CMK (cell line): ENCODE results near the gene HECTD1.
"Not testable (repeated sequence)": the region's sequence is repeated elsewhere in the genome, so short reads cannot be mapped to it uniquely, and the experiment has no call there.

ENCODE experiments used
- DNase-seq: peaks from one replicate; pipeline ENCODE4 v3.0.0-alpha.2; 2010; ENCODE audit warnings: low read depth

The HECTD1 gene

DNA sequence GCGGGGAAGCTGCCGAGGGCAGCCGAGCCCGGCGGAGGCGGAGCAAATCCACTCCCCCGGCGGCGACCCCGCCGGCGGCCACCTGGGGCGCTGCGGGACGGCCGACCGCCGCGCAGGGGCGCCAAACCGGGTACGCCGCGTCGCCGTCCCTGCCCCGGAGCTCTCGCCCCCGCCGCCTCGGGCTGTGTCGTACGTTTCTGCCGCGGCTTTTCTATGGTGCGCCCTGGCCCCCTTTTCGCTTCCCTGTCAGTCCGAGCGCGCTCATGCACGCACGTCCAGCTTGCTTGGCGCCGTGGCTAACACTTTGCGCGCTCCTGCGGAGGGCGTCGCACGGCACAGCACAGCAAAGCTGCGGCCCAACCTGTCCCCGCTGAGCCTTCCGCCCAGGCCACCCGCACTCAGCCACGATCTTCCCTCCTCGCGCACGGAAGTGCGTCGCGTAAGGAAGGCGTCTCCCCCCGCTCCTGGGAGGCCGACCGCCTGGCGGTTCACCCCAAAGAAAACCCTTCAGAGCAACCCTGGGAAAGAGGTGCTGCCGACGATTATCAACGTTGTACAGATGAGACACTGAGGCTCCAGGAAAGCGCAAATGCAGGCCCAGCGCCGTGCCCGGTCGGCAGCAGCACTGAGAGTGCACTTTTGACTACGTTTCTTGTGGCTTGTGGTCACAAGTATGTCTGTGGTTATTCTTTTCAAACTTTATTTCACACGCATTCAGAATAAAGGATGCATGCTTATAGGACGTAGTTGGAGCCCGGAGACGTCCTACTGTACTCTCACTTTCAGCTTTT is at the start of gene HECTD1:
Gene HECTD1 (minus strand): TSS at position 39 of the 791 bp plus-strand sequence. CDS start 1,857 bp downstream, outside the sequence.
- DNase-seq = peak; percentile 73

DNA sequence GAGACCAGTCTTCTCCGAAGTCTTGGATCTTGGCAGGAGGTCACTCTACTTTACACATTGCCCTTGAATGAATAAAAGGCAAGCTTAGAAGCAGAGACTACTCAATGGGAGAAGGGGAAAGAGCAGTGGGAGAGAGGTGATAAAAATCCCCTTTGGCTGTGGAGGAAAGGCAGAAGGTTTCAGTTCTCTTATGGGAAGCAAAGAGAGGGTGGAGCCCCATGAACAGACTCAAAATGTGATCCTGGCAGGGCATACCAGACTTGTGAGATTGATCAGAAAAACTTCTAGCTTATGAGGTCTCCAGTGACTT is 49.6 kb upstream of the HECTD1 start:
- DNase-seq = no peak

DNA sequence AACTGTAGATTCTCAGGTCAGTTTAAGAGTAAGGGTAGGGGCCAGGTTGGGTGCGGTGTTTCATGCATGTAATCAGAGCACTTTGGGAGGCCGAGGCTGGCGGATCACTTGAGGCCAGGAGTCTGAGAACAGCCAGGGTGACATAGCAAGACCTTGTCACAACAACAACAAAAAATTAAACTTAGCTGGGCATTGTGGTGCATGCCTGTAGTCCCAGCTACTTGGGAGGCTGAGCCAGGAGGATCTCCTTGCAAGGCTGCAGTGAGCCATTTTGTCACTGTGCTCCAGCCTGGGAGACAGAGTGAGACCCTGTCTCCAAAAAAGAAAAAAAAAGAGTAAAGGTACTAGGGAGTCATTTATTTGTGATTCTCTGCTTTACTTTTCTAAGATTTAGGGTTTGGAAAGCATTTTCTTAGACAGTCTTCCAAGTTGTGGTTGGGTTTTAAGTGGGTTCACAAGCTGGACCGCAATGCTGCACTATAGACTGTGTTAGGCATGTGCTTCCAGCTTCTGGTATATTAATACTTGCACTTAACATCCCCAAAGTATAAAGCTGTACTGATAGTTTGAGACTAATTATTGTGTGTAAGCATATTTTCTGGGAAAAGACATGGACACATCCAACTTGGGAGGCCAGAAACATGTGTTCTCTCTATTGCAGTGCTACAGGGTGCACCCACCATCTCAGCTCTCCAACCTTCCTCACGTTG is 49.1 kb upstream of the HECTD1 start:
- no peak for DNase-seq

DNA sequence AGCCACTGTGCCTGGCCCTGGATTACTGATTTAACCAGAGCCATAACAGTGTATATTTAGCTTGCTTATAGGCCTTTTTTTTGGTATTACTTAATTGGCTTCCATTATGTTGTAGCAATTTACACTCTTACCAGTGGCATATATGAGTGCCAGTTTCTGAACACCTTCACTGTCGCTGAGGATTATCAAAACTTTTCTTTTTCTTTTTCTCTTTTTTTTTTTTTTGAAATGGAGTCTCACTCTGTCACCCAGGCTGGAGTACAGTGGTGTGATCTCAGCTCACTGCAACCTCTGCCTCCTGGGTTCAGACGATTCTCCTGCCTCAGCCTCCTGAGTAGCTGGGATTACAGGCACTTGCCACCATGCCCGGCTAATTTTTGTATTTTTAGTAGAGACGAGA is 48.3 kb upstream of the HECTD1 start:
- DNase-seq = not testable (repeated sequence)

DNA sequence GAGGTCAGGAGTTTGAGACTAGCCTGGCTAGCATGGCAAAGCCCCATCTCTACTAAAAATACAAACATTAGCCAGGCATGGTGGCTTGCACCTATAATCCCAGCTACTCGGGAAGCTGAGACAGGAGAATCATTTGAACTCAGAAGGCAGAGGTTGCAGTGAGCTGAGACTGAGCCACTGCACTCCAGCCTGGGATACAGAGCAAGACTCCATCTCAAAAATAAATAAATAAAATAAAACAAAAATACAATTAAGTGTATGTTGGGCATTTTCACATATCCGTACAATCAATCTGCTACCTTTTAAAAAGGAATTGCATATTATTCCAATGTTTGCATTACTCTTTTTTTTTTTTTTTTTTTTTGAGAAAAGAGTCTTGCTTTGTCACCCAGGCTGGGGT is 47.7 kb upstream of the HECTD1 start:
- no peak for DNase-seq

DNA sequence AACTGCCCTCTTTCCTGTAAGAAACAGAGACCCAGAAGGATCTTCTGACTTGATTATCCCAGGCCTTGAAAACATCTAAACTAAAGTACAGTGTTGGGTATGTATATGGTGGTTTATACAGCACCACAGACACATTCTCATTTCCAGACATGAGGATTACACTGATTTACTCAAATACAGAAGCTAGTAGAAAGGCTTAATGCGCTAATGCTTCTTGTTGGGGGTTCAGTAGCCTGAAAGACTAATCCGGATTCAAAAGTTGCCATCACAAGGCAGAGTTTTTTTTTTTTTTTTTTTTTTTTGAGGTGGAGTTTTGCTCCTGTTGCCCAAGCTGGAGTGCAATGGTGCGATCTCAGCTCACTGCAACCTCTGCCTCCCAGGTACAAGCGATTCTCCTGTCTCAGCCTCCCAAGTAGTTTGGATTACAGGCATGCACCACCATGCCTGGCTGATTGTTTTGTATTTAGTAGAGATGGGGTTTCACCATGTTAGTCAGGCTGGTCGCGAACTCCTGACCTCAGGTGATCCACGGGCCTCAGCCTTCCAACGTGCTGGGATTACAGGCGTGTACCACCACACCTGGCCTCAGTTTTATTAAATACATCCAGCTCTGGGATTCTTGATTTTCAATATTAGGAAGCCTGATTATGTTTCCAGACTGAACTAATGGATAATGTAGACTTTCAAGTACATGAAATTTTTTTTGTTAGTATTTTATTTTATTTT is 46.3 kb upstream of the HECTD1 start:
- no peak for DNase-seq

DNA sequence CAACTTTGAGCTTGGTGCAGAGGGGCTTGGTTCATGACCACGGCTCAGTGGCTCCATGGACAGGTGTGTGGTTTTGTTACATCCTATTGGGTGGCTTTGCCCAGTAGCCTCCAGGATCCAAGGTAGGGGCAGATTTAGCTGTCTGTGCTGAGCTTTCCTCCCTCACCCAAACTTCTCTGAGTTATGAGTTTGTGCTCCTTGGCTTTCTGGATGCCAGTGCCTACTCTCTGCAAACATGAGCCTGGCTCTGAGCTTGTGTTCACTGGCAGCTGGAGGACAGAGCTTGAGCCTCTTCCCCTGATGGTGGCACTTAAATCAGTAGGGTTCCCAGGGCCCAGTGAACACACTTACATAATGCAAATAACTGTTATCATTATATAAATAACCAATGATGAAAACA is 45.3 kb upstream of the HECTD1 start:
- no peak for DNase-seq

DNA sequence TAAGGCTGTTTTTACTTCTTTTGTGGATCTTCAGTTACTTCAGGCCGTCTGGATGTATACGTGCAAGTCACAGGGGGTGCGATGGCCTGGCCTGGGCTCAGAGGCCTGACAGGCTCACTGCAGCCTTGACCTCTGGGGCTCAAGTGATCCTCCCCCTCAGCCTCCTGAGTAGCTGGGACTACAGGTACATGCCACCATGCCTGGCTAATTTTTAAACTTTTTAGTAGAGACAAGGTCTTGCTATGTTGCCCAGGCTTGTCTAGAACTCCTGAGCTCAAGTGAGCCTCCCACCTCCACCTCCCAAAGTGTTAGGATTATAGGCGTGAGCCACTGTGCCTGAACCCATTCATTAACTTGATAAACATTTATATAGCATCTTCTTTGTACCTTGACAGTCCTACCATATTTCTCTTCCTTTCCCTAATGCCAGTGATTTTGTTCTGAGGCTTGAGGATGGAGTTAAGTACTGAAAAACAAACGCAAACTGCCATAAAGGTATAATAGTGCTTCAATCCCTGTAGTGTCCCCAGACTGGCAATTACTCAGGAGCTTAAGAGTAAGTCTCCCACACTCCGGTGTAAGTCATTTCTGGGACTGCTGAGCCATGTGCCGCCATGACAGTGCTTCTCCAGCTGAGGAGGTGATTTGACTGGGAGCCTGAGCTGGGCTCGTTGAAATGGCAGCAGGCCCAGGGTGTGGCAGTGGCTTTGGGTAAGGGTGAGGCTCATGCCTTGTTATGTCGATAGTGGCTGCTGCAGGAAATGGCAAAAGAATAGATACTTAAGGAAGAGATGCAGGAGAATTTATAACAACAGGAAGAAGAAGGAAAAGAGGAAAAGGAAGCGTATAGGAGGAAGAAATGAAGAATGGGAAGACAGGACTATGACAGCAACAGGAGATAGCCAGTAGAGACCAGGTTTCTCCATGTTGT is 43.7 kb upstream of the HECTD1 start:
- no peak for DNase-seq

DNA sequence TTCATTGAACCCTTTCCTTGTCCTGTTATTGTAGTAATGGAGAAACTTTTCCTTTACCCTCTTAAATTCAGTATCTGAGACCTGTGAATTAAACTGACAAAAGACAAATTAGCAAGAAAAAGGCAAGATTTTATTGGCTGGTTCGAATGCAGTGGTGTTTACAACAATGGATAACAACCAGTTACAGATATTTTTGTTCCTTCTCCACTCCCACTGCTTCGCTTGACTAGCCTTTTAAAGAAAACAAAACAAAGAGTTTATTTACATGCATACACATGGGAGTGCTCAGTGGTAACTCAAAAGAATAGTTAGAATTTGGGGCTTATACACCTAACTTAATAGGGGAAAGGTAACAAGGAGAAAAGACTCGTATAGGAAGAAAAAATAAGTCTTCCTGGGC is 37.0 kb upstream of the HECTD1 start:
- DNase-seq = no peak

DNA sequence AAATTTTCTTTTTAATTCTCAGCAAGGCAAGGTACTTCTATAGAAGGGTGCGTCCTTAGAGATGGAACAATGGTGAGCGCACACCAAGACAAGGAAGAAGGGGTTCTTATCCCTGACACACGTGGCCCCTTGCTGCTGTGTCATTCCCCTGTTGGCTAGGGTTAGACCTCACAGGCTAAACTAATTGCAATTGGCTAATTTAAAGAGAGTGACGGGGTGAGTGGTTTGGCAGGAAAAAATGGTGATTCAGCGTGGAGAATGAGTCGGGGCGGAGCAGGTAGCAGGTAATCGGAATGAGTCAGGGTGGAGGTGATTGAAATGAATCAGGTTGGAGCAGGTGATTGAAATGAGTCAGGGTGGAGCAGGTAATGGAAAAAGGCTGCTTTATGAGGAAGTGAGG is 36.3 kb upstream of the HECTD1 start:
- no peak for DNase-seq

DNA sequence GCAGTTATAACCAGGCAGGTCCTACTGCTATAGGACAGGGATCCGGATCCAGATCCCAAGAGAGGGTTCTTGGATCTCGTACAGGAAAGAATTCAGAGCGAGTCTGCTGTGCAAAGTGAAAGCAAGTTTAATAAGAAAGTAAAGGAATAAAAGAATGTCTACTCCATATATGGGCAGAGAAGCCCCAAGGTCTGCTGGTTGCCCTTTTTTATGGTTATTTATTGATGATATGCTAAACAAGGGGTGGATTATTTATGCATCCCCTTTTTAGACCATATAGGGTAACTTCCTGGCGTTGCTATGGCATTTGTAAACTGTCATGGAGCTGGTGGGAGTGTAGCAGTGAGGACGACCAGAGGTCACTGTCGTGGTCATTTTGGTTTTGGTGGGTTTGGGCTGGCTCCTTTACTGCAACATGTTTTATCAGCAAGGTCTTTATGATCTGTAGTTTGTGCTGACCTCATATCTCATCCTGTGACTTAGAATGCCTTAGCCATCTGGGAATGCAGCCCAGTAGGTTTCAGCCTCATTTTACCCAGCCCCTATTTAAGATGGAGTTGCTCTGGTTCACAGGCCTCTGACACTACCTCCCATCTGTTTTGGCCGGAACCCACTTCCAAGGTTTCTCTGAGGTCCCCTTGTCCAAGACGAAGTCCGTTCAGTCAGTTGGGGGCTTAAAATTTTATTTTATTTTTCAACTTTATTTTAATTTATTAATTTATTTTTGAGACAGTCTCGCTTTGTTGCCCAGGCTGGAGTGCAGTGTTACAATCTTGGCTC is 34.8 kb upstream of the HECTD1 start:
- DNase-seq = not testable (repeated sequence)

DNA sequence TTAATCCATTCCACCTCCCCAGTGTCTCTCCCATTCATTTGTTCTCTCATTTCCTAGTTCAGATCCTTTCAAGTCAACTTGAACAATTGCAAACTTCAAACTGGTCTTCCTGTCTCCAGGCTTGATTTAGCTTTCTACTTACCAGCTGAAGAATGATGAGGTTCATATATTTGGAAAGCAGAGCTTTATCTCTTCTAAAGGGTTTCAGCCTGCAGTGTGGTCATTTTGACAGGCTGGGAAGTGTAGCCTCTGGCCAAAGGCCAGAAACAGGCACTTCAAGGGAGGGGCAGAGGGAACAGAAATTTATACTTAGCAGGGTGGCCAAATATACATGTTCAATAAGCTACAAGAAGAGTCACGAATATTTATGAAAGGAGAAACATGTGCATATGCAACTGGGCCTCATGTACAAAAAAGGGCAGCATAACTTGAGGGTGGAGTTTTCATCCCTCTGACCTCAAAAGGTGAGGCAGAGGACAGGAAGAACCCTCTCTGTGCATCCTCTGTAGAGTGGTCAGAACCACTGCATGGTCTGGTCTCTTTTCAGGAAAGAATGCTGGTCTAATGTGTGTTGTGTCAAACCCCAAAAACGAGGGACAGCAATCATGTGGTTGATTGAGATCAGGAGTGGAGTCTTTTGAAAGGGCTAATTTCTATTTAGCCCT is 34.0 kb upstream of the HECTD1 start:
- no peak for DNase-seq

DNA sequence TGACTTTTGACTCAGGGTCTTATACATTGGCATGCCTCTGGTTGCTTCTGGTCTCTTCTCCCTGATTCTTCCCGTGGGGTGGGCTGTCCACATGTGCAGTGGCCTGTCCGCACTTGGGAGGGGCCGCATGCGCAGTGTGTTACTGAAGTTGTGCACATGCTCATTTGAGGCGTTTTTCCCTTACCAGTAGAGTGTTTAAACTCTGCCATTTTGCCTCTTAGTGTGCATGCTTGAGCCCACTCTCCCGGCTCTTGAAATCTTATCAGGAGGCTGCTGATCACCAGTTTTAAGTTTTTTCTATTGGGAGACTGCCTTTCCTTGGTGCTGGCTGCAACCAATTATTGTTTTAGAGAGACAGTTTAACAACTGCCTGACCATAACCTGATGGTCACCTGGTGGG is 32.1 kb upstream of the HECTD1 start:
- DNase-seq = no peak

DNA sequence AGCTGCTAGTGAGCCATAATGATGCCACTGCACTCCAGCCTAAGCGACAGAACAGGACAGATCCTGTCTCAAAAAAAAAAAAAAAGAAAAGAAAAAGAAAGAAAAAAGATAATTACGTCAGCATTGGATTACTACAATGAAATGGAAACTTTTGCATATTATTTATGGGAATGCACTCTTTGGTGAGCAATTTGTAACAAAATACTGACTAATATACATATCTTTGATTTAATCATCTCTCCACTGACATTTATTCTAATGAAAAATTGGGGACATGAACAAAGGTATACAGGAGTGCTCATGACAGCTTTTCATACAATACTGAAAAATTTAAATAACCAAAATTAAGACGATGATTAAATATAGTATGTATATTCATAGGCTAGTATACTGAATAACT is 27.9 kb upstream of the HECTD1 start:
- no peak for DNase-seq

DNA sequence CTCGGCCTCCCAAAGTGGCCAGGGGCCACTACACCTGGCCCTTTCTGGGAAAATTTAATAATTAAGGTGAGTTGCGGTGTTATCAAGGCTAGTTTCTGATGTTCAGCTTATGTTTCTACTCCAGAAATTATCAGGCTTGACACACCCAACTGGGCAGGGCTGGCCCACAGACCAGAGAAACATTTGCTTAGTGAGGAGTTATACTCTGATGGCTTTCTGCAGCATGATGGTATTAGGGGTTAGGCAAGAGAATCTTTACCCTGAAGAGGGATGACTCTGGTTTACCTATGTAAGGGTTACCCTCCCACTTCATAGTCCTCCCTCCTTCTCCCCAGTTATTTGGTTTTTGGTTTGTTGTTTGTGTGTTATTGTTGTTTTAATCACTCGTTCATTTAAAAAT is 24.5 kb upstream of the HECTD1 start:
- DNase-seq = no peak

DNA sequence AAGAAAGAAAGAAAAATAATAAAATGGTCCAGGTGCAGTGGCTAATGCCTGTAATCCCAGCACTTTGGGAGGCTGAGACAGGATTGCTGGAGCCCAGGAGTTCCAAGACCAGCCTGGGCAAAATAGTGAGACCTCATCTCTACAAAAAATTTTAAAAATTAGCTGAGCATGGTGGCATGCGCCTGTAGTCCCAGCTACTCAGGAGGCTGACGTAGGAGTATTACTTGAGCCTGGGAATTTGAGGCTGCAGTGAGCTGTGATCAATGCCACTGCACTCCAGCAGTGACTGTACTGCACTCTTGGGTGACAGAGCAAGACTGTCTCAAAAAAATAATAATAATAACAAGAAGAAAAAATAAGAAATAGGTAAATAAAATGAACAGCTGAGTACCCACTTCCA is 23.7 kb upstream of the HECTD1 start:
- DNase-seq = not testable (repeated sequence)

DNA sequence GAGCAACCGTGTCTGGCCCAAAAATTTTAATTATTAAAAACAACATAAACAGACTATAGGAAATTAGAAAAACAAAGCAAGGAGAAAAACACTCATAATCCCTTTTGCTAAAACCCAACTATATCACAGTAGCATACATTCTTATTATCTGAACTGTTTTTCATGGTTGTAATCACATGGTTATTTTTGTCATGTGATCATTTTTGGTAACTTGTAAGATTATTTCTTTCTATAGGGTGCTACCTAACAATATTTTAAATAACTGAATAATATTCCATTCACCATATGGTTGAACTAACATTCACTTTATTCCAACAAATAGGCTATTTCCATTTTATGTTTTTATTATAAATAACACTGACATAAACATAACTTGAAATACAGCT is 23.0 kb upstream of the HECTD1 start:
- no peak for DNase-seq

DNA sequence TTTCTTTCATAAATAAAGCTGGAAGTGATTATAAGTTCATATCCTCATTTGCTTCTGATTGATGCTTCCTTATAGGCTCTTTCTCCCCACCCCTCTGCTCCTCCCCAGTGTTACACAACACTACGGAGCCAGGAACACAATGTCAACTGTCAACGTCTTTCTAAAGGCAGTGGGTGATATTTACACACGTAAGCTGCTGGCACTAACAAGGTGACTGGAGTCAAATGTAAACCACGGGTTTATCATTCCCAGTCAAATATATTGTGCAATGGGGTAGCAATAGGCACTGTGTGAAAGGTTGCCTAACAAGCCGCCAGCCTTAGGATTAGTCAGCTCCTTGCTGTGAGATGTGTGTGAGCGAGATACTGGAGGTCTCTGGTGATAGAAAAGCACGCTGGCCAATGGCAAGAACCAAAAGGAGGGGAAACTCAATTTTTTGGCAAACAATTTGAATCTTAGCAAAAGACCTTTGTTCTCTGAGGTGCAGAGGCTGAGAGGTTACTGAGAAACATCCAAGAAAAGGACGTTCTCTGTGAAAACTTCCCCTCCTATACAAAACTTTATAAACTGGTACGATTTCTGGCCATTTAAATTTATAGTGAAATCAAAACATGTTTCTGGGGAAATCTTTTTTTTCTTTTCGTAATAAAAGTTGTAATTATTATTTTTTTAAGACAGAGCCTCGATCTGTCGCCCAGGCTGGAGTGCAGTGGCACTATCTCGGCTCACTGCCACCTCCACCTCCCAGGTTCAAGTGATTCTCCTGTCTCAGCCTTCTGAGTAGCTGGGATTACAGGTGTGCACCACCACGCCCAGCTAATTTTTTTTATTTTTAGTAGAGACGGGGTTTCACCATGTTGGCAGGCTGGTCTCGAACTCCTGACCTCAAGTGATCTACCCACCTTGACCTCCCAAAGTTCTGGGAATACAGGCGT is 22.3 kb upstream of the HECTD1 start:
- DNase-seq = no peak

DNA sequence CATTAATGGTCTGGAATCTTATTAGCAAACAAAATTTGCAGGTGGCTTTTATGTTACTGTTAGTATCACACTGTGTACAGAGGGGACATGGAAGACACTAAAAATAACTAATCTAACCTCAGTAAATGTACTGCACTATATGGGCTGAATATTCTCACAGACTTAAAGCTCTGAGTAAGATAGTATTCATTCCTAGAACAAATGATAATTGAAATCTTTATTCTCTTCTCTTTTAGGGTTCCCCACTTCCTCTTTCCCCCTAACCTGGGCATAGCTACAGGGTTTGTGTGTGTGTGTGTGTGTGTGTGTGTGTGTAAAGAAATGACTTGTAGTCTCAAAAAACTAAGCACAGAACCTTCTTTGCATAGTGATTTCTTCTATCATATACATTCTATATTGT is 21.4 kb upstream of the HECTD1 start:
- no peak for DNase-seq

DNA sequence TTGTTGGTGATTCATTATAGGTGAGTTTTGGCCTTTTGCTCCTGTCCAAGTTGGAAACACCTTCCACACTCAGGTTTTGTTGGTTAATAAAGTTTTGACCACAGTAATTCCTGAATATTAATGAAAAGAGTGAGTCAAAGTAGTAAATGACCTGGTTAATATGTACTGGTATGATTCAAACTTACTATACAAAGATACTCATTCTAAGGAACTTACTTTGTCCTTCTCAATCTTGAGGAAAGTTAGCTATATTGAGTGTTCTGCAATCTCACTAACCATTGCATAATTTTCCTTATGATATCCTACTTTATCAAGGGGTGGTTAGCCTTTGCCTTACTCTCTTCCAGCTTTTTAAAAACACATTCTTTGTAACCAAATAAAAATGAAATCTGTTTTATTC is 20.9 kb upstream of the HECTD1 start:
- no peak for DNase-seq
